Fibroblast of gingiva (primary cell): ENCODE data around the gene PARP3.

Source experiments
- DNase-seq: peaks from one replicate; pipeline ENCODE4 v3.0.0-alpha.2; 2011; ENCODE audit warnings: low read depth

Gene PARP3

GRCh38 chr3:51934139-51934850, 7.9 kb upstream of the PARP3 start:
- no peak for DNase-seq

DNA sequence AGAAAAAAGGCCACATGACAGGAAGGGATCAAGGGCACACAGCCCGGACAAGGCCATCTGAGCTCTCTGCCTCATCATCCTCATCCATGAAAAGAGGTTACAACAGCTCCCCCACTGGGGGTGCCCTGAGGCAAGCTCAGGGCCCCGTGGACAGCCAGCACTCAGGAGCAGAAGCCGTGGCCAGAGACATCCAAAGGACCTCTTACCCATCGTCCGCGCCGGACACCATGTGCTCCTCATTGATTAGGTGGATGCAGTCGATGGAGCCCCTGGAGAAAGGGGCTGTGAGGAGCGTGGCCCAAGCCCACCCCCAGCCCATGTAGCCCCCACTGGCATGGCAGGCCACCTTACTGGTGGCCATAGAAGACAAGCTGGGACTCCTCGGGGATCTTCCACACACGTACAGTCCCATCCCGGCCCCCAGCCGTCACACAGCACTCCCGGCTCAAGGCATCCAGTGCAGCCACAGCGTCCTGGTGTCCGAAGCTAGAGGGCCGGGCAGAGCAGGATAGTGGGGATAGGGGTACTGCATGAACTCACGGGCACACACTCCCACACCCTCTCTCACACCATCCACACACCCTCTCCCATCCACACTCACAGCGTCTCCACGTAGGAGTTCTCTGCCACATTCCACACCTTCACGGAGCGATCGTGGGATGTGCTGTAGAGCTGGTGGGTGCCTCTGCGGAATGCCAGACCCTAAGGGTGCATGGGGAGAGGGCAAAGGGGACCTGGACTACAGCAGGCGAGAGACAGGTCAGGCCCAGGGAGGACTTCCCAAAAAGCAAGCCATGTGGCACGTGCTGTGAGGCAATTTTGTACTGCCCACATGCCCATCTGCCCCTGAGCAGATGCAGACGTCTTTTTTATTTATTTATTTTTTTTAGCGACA, 6.9 kb upstream of the PARP3 start:
- DNase-seq: no peak

GRCh38 chr3:51935886-51936755, 6.0 kb upstream of the PARP3 start:
- DNase-seq: no peak

- DNase-seq: no peak
Observed at GRCh38 chr3:51937014-51937413, 5.1 kb upstream of the PARP3 start.

GRCh38 chr3:51937611-51938450, 4.3 kb upstream of the PARP3 start:
- DNase-seq: no peak

DNA sequence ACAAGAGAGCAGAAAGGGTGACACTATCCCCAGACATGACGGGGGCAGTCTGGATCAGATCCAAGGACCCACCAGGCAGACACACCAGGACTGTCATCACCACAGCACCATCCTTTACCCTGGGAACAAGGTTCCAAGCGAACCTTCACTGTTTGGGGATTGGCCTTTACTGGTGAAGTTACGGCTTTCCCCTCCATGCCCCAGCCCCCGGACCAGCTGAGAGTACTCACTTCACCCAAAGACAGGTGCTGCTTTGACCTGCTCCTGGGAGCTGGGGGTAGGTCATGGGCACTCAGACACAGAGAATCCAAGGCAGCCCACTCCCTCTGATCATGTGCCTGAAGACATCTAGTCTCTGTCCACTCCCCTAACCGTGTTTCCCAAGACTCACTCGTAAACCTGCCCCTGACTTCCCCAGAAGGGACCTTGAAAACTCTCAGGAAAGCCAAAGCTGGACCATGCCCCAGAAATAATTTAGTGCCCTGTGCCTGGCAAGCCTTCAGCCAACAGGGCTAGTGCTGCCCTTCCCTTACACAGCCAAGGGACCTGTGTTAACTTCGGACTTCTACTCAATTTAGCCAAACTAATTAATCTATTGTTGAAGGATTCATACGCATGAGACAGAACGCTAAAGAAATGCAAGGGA, 3.3 kb upstream of the PARP3 start:
- no peak for DNase-seq

- DNase-seq: peak; percentile 64
Observed at GRCh38 chr3:51940648-51941462, 1.3 kb upstream of the PARP3 start.

DNA sequence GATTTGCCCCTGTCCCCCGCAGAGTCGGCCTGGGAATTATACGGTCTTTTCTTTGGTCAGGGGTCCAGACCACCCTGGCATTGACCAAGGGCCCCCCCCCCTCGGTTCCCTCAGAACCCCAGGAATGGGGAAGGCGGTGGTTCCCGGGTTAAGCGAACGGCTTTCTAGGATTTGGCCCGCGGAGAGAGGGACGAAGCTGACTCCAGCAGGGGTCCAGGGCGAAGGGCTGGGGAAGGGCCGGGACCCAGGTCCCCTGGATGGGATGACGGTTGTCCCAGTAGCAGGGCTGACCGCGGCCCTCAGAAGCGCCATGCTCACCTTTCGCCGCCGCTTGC, 733 bp upstream of the PARP3 start:
- DNase-seq: no peak

- peak; percentile 64 for DNase-seq
Observed at GRCh38 chr3:51942603-51943450, 664 bp downstream of the PARP3 start.

GRCh38 chr3:51943451-51944391, 1.6 kb downstream of the PARP3 start:
- no peak for DNase-seq

GRCh38 chr3:51944451-51945021, 2.4 kb downstream of the PARP3 start:
- DNase-seq: no peak

GRCh38 chr3:51945031-51945840, 3.1 kb downstream of the PARP3 start:
- DNase-seq: no peak

DNA sequence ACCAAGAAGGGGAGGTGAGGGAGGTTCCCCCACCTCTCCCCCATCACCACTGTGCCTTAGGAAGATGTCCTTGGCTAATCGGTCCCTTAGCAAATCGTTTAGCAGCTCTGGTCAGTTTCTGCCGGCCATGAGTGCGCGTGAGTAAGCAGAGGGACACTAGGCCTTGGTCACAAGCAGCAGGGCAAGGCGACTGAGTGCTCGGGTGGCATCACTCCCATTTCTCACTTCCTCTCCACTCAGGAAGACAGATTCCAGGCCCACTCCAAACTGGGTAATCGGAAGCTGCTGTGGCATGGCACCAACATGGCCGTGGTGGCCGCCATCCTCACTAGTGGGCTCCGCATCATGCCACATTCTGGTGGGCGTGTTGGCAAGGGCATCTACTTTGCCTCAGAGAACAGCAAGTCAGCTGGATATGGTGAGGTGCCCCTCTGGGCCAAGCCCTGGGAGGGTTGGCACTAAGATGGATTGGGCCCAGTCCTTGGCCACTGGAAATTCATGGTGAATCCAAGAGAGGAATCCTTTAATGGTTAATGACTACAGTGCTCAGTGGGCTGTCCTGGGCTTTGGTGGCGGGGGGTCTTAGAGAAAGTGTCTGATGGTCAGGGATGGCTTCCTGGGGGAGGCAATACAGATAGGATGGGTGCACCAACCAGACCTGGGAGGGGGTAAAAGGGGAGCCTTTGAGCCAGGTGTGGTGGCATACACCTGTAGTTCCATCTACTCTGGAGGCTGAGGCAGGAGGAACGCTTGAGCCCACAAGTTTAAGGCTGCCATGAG, 4.0 kb downstream of the PARP3 start:
- no peak for DNase-seq

DNA sequence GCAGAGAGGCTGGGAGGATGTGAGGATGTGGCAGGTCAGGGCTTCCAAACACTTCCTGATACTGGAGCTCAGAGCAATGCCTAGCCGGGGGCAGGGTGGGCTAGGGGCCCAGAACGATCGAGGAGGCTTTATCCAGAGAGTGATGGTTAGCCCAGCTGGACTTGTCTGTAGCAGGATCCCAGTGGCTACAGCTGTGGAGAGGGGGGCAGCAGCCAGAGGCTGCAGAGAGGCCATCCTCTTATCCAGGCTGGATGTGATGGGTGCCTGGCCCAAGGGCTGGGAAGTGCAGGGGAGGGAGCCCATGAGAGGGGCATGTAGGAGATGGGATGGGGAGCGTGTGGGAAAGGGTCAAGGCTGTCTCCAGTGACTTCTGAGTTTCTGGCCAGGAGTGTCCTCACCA, 4.6 kb downstream of the PARP3 start:
- no peak for DNase-seq

- DNase-seq: no peak
Observed at GRCh38 chr3:51947215-51947900, 5.2 kb downstream of the PARP3 start.
